HUES64 (cell line): ENCODE measurements around the gene CPLX3.

Experiments used
- H3K27ac ChIP-seq: 2 replicates; pipeline ENCODE4 v1.7.0; 2013; ENCODE audit warnings: low read depth, low read length, inconsistent platforms
- H3K27me3 ChIP-seq: 2 replicates; pipeline ENCODE4 v1.6.1; 2013; ENCODE audit warnings: mild to moderate bottlenecking, low read length; ENCODE audit not compliant: insufficient read depth
- H3K36me3 ChIP-seq: 2 replicates; pipeline ENCODE4 v1.6.1; 2013; ENCODE audit warnings: mild to moderate bottlenecking, low read length; ENCODE audit not compliant: insufficient read depth
- H3K4me1 ChIP-seq: 2 replicates; pipeline ENCODE4 v1.6.1; 2013; ENCODE audit warnings: mild to moderate bottlenecking, low read length, moderate library complexity; ENCODE audit not compliant: insufficient read depth
- H3K4me3 ChIP-seq: 2 replicates; pipeline ENCODE4 v1.5.1; 2013; ENCODE audit warnings: mild to moderate bottlenecking, low read length, moderate library complexity
- H3K9ac ChIP-seq: 2 replicates; pipeline ENCODE4 v1.6.1; 2013; ENCODE audit warnings: mild to moderate bottlenecking, low read depth, low read length
- H3K9me3 ChIP-seq: 2 replicates; pipeline ENCODE4 v1.6.1; 2013; ENCODE audit warnings: low read depth, low read length; ENCODE audit not compliant: insufficient read depth
- WGBS: fragments of 150-250, 120-280 bp; methylation state at CpG from one replicate; pipeline ENCODE4 v1.1.7; 2013; ENCODE audit warnings: missing lambda C conversion rate; 5-methylcytosine and 5-hydroxymethylcytosine counted together

Gene CPLX3

GRCh38 chr15:74865316-74865715, 38.9 kb downstream of the CPLX3 start:
- H3K4me3 ChIP-seq: no peak overlapping the region
- no peak overlapping the region for H3K27ac ChIP-seq
- no peaks in the 10 kb centered on the region for H3K27me3 ChIP-seq
- peaks cover 10% of the 10 kb centered on the region for H3K36me3 ChIP-seq
- 93% methylated on average over 2 of the region's 2 CpGs for WGBS
- 0 out of 2 replicates have a peak, but pooled peaks cover 3% of the 10 kb centered on the region for H3K9me3 ChIP-seq
- no peak overlapping the region for H3K9ac ChIP-seq
- H3K4me1 ChIP-seq: peaks cover 6% of the 10 kb centered on the region; the same call in 1 of the 2 replicates

GRCh38 chr15:74866090-74866489, 39.7 kb downstream of the CPLX3 start:
- Histone ChIP-seq H3K4me1 (peaks cover 13% of the 10 kb centered on the region; the same call in 1 of the 2 replicates), H3K27me3 (no peaks in the 10 kb centered on the region), H3K27ac (no peak overlapping the region), H3K9me3 (0 out of 2 replicates have a peak, but pooled peaks cover 3% of the 10 kb centered on the region), H3K36me3 (peaks cover 10% of the 10 kb centered on the region), H3K4me3 (no peak overlapping the region), H3K9ac (peak overlapping the region; percentile 17; the same call in 1 of the 2 replicates)
- WGBS: 89% methylated on average over 6 of the region's 6 CpGs

DNA sequence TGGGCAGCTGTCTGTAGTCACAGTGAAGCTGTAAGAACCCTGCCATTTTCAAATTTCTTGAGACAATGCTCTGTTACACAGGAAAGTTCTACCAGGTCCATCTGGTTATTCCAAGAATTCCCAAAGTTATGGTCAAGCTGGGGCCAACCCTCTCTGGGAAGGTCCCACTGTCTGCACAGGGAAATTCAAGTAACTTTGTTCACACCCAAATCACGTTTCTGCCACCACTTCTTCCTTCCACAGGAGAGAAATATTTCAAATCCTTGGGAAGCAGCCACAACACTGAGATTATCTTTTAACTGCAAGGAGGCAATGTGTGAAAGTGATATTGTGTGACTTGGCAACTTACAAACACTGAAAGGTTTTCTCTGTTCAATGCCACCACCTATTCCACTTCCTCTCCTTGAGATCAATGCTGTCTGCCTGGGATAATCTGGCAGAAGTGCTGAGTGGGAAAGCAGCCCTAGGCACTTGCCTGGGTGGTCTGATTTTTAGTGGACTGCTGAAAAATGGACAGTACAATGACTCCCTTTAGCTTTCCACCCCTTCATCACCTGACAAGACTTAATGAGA, 41.1 kb downstream of the CPLX3 start:
- no peak overlapping the region for H3K4me3 ChIP-seq
- H3K27ac ChIP-seq: no peak overlapping the region
- H3K27me3 ChIP-seq: no peaks in the 10 kb centered on the region
- no peak overlapping the region for H3K9ac ChIP-seq
- 82% methylated on average over 1 of the region's 1 CpG for WGBS
- H3K4me1 ChIP-seq: peaks cover 14% of the 10 kb centered on the region; the same call in 1 of the 2 replicates
- 0 out of 2 replicates have a peak, but pooled peaks cover 3% of the 10 kb centered on the region for H3K9me3 ChIP-seq
- peaks cover 10% of the 10 kb centered on the region for H3K36me3 ChIP-seq

- peaks cover 14% of the 10 kb centered on the region; the same call in 1 of the 2 replicates for H3K4me1 ChIP-seq
- 97% methylated on average over 6 of the region's 6 CpGs for WGBS
- 0 out of 2 replicates have a peak, but pooled peaks cover 3% of the 10 kb centered on the region for H3K9me3 ChIP-seq
- no peaks in the 10 kb centered on the region for H3K27me3 ChIP-seq
- H3K4me3 ChIP-seq: no peak overlapping the region
- H3K27ac ChIP-seq: no peak overlapping the region
- H3K9ac ChIP-seq: no peak overlapping the region
- H3K36me3 ChIP-seq: peaks cover 10% of the 10 kb centered on the region
These were observed 41.6 kb downstream of the CPLX3 start for GRCh38 chr15:74868059-74868458.

GRCh38 chr15:74869372-74869725, 42.9 kb downstream of the CPLX3 start:
- Histone ChIP-seq H3K27ac (no peak overlapping the region), H3K4me1 (peaks cover 14% of the 10 kb centered on the region; the same call in 1 of the 2 replicates), H3K4me3 (no peak overlapping the region), H3K27me3 (no peaks in the 10 kb centered on the region), H3K9ac (no peak overlapping the region), H3K36me3 (peaks cover 10% of the 10 kb centered on the region), H3K9me3 (0 out of 2 replicates have a peak, but pooled peaks cover 3% of the 10 kb centered on the region)

GRCh38 chr15:74869726-74870407, 43.4 kb downstream of the CPLX3 start:
- H3K4me1 ChIP-seq: peaks cover 14% of the 10 kb centered on the region; the same call in 1 of the 2 replicates
- H3K9ac ChIP-seq: no peak overlapping the region
- H3K9me3 ChIP-seq: 0 out of 2 replicates have a peak, but pooled peaks cover 3% of the 10 kb centered on the region
- H3K27me3 ChIP-seq: no peaks in the 10 kb centered on the region
- H3K36me3 ChIP-seq: peaks cover 10% of the 10 kb centered on the region
- H3K27ac ChIP-seq: no peak overlapping the region
- WGBS: 86% methylated on average over 6 of the region's 6 CpGs
- no peak overlapping the region for H3K4me3 ChIP-seq

- Histone ChIP-seq H3K9me3 (0 out of 2 replicates have a peak, but pooled peaks cover 3% of the 10 kb centered on the region), H3K4me1 (peaks cover 14% of the 10 kb centered on the region; the same call in 1 of the 2 replicates), H3K27ac (peak overlapping the region; percentile 2; the same call in 1 of the 2 replicates), H3K27me3 (no peaks in the 10 kb centered on the region), H3K4me3 (no peak overlapping the region), H3K36me3 (peaks cover 10% of the 10 kb centered on the region), H3K9ac (no peak overlapping the region)
- WGBS: 35% methylated on average over 6 of the region's 6 CpGs
These were observed 44.2 kb downstream of the CPLX3 start for GRCh38 chr15:74870436-74871215.

DNA sequence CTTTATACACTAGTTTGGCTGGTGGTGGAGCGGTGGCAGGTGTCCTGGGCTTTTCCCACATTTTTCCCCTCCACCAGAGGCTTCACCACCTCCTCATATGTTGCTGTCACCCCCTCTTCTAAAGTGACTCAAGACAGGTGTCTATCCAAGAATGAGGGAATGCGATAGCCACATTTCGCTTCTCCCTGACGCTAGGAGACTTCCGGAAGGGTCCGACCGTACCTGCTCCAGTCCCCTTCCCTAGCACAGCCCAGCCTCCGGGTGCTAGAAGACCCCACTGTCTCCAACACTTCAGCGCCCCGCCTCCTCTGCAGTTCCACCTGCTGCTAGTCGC, 46.2 kb downstream of the CPLX3 start:
- Histone ChIP-seq H3K27me3 (no peaks in the 10 kb centered on the region), H3K27ac (peak overlapping the region; percentile 88; the same call in 1 of the 2 replicates), H3K36me3 (peaks cover 7% of the 10 kb centered on the region), H3K9ac (peak overlapping the region; percentile 92; the same call in 1 of the 2 replicates), H3K4me3 (peak overlapping the region; percentile 93), H3K9me3 (0 out of 2 replicates have a peak, but pooled peaks cover 3% of the 10 kb centered on the region), H3K4me1 (peaks cover 9% of the 10 kb centered on the region; the same call in 1 of the 2 replicates)
- under 1% methylated on average over 11 of the region's 11 CpGs for WGBS

GRCh38 chr15:74873036-74873755, 46.8 kb downstream of the CPLX3 start, which contains the start of gene SCAMP2:
Gene SCAMP2 (minus strand): TSS chr15:74873365. CDS start chr15:74873255, 110 bp downstream.
- Histone ChIP-seq H3K4me3 (peak within 1 kb of the TSS; percentile 93), H3K27me3 (no peaks in the 10 kb centered on the region), H3K9ac (peak within 1 kb of the TSS; percentile 92), H3K9me3 (0 out of 2 replicates have a peak, but pooled peaks cover under 1% of the 10 kb centered on the region), H3K36me3 (peaks cover 2% of the 10 kb centered on the region), H3K27ac (peak within 1 kb of the TSS; percentile 88), H3K4me1 (peaks cover 9% of the 10 kb centered on the region; the same call in 1 of the 2 replicates)
- 1% methylated on average over 42 of the region's 52 CpGs for WGBS

DNA sequence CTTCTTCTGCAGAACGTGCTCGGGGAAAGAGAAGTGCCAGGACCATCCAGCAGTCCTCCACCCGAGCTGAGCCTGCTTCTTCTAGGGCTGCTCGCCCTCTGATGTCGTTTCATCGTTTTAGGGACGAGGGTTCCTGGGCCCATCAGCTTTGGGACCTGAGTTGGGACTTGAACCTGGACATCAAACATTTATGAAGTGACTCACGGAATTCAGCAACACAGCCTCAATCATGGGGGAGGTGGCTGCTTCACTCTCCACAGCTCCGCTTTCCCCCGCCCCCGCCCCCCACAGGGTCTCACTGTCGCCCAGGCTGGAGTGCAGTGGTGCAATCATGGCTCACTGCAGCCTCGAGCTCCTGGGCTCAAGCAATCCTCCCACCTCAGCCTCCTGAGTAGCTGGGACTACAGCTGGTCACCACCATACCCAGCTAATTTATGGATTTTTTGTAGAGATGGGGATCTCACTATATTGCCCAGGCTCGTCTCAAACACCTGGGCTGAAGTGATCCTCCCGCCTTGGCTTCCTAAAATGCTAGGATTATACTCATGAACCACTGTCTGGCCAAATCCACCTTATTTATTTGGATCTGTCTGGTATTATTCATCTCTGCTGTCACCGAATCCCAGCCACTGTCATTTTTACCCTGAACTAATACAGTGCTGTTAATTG, 47.5 kb downstream of the CPLX3 start:
- 0 out of 2 replicates have a peak overlapping the region, but pooled peaks have one; percentile 8 for H3K9ac ChIP-seq
- no peaks in the 10 kb centered on the region; the same call in 1 of the 2 replicates for H3K36me3 ChIP-seq
- H3K4me1 ChIP-seq: peaks cover 9% of the 10 kb centered on the region; the same call in 1 of the 2 replicates
- peak overlapping the region; percentile 38; the same call in 1 of the 2 replicates for H3K27ac ChIP-seq
- 29% methylated on average over 15 of the region's 16 CpGs for WGBS
- no peaks in the 10 kb centered on the region for H3K9me3 ChIP-seq
- H3K27me3 ChIP-seq: no peaks in the 10 kb centered on the region
- peak overlapping the region; percentile 93 for H3K4me3 ChIP-seq
